Neural crest cell (in vitro differentiated cells): Measurements from ENCODE around the gene DLX4. TPM values are rescaled to one million over a fixed set of nuclear protein-coding genes. Genes with fewer than 3 reads are reported as not detected.

Source experiments
- DNase-seq: peaks from one replicate; pipeline ENCODE4 v3.0.0; 2021; ENCODE audit warnings: low read depth, mixed read lengths, low spot score
- H3K27ac Mint-ChIP-seq: one replicate; pipeline ENCODE4 v1.8.0; 2021; ENCODE audit warnings: mild to moderate bottlenecking, mixed read lengths; ENCODE audit not compliant: unreplicated experiment
- H3K27me3 Mint-ChIP-seq: 2 replicates; pipeline ENCODE4 v1.8.0; 2021; ENCODE audit warnings: low read depth, mild to moderate bottlenecking, mixed read lengths
- H3K36me3 Mint-ChIP-seq: 2 replicates; pipeline ENCODE4 v1.8.0; 2021; ENCODE audit warnings: low read depth, mild to moderate bottlenecking, mixed read lengths
- H3K4me1 Mint-ChIP-seq: 2 replicates; pipeline ENCODE4 v1.8.0; 2021; ENCODE audit warnings: mixed read lengths
- H3K4me3 Mint-ChIP-seq: one replicate; pipeline ENCODE4 v1.8.0; 2021; ENCODE audit warnings: mild to moderate bottlenecking, mixed read lengths
- H3K9me3 Mint-ChIP-seq: 2 replicates; pipeline ENCODE4 v1.8.0; 2021; ENCODE audit warnings: mixed read lengths
- CTCF ChIP-seq: fragments of 200-600 bp; sonication (generic); conservative IDR thresholded peaks from 2 replicates; pipeline ENCODE4 v1.5.0; 2021; ENCODE audit warnings: antibody characterized with exemption, mild to moderate bottlenecking
- total RNA-seq: library from RNA; stranded (reverse); gene quantifications from 2 replicates; pipeline ENCODE4 v1.2.1, GENCODE V29; 2021

Gene DLX4
- total RNA-seq, 1 donor from 2014 or later: 0.49 TPM

GRCh38 chr17:49996495-49997300, 27.7 kb downstream of the DLX4 start:
- Mint-ChIP-seq H3K27ac (no peak overlapping the region), H3K27me3 (peaks cover 93% of the 10 kb centered on the region), H3K4me1 (peaks cover 27% of the 10 kb centered on the region), H3K9me3 (no peaks in the 10 kb centered on the region), H3K36me3 (no peaks in the 10 kb centered on the region), H3K4me3 (peak overlapping the region; percentile 67)
- peak; percentile 86 for DNase-seq
- TF ChIP-seq CTCF: peak; percentile 99

GRCh38 chr17:49997301-49997650, 28.3 kb downstream of the DLX4 start:
- Mint-ChIP-seq H3K9me3 (no peaks in the 10 kb centered on the region), H3K4me3 (no peak overlapping the region), H3K27me3 (peaks cover 93% of the 10 kb centered on the region), H3K4me1 (peaks cover 27% of the 10 kb centered on the region), H3K27ac (no peak overlapping the region), H3K36me3 (no peaks in the 10 kb centered on the region)
- no peak for TF ChIP-seq CTCF
- DNase-seq: no peak

GRCh38 chr17:49997773-49998703, 29.0 kb downstream of the DLX4 start:
- no peaks in the 10 kb centered on the region for H3K36me3 Mint-ChIP-seq
- peak; percentile 98 for TF ChIP-seq CTCF
- H3K4me1 Mint-ChIP-seq: peaks cover 27% of the 10 kb centered on the region
- H3K9me3 Mint-ChIP-seq: no peaks in the 10 kb centered on the region
- H3K27me3 Mint-ChIP-seq: peaks cover 91% of the 10 kb centered on the region
- H3K4me3 Mint-ChIP-seq: peak overlapping the region; percentile 63
- DNase-seq: peak; percentile 90
- H3K27ac Mint-ChIP-seq: no peak overlapping the region

DNA sequence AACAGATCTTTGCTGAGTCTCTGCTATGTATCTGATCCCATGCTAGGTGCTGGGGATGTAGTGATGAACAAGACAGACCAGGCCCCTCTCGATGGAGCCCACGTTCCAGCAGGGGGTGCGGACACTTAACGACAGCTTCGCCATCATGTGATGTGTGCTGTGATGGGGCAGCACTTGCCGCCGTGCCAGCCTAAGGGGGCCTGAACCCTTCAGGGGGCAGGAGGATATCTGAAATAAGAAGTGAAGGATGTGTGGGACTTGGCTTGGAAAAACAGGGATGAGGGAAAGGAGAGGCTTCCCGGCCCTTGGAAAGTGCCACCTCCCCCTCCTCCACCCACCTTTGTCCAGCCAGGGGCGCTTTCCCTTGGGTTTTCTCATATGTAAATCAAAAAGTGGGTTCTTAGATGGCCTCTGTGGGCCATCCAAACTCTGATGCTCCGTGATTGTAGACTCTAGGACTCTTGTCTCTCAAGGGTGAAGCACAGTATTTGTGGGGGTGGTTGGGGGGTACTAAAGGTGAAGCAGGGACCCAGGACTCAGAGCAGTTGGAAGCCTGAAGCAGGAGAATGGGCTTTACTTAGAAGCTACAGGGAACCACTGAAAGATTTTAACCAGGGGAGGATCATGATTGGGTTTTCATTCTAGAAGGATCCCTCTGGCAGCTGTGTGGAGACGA, 30.0 kb downstream of the DLX4 start:
- H3K4me1 Mint-ChIP-seq: peaks cover 25% of the 10 kb centered on the region
- no peak for DNase-seq
- no peaks in the 10 kb centered on the region for H3K36me3 Mint-ChIP-seq
- no peak for TF ChIP-seq CTCF
- peaks cover 89% of the 10 kb centered on the region for H3K27me3 Mint-ChIP-seq
- H3K27ac Mint-ChIP-seq: no peak overlapping the region
- no peak overlapping the region for H3K4me3 Mint-ChIP-seq
- H3K9me3 Mint-ChIP-seq: no peaks in the 10 kb centered on the region

DNA sequence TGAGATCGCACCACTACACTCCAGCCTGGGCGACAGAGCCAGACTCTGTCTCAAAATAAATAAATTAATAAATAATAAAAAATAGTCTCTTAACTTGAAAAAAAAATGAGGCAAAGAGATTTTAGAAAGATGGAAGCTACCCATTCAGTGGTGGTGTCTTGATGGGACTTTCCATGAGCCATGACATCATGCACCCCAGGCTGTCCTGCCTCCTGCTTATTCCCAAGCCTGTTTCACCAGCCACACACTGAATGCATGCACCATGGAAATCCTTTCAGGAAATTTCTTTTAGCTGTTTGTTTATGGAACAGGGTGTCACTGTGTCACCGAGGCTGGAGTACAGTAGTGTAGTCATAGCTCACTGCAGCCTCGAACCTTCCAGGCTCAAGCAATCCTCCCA, 34.9 kb downstream of the DLX4 start:
- no peak for TF ChIP-seq CTCF
- Mint-ChIP-seq H3K4me3 (no peak overlapping the region), H3K27me3 (peaks cover 74% of the 10 kb centered on the region)

More for the DNA sequence above, 34.9 kb downstream of the DLX4 start:
- Mint-ChIP-seq H3K27ac (no peak overlapping the region), H3K36me3 (peaks cover 3% of the 10 kb centered on the region), H3K4me1 (no peaks in the 10 kb centered on the region), H3K9me3 (peaks cover 1% of the 10 kb centered on the region)
- DNase-seq: no peak
